NCI-H524 treated with DMSO at 0.1 percent for 48 hours (cell line): ENCODE measurements around the gene GPR132.

Experiments
- DNase-seq: peaks from one replicate; lab custom pipeline; 2025; lab: John Stamatoyannopoulos, UW

The GPR132 gene

DNA sequence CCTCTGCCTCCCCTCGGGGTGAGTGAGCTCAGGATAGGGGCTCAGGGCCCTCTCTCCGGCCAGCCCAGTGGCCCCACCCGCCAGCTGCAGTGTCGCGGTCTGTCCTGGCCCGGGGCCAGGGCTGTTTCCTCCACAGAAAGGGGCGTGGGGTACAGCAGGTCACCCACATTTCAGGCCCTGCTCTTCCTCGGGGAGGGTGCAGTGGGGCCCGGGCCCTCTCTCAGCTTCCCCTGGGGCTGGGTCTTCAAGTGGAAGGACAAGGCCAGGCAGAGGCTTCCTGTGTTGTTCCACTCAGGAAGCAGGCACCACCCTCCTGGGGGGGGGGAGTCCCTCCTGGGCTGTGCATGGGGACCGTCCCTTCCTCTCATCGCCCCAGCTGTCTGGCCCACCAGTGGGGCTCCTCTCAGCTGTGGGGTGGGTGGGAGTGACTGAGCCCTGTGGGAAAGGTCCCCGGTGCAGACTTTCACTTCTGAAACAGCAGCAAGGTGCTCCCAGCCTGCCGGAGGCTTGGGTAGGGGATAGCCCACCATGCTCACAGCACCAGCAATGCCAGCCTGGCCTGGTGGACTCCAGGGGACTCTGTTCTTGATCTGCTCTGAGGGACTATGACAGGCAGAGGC lies 3.7 kb downstream of the GPR132 start:
- DNase-seq: no peak

GRCh38 chr14:105060751-105061427 lies 4.3 kb downstream of the GPR132 start:
- no peak for DNase-seq

- no peak for DNase-seq
These were observed 5.2 kb downstream of the GPR132 start for GRCh38 chr14:105059925-105060565.

- DNase-seq: no peak
These were observed 6.0 kb downstream of the GPR132 start for GRCh38 chr14:105059035-105059924.

GRCh38 chr14:105058521-105059034 lies 6.7 kb downstream of the GPR132 start:
- DNase-seq: peak; percentile 28

- DNase-seq: no peak
These were observed 8.9 kb downstream of the GPR132 start for GRCh38 chr14:105056303-105056831.

- no peak for DNase-seq
These were observed 9.4 kb downstream of the GPR132 start for GRCh38 chr14:105055736-105056302.

GRCh38 chr14:105055334-105055733 lies 9.9 kb downstream of the GPR132 start:
- DNase-seq: no peak

GRCh38 chr14:105053996-105054395 lies 11.2 kb downstream of the GPR132 start:
- DNase-seq: no peak

- peak; percentile 96 for DNase-seq
These were observed 11.8 kb downstream of the GPR132 start for GRCh38 chr14:105053421-105053820.

- DNase-seq: no peak
These were observed 13.1 kb downstream of the GPR132 start for GRCh38 chr14:105052110-105052458.

DNA sequence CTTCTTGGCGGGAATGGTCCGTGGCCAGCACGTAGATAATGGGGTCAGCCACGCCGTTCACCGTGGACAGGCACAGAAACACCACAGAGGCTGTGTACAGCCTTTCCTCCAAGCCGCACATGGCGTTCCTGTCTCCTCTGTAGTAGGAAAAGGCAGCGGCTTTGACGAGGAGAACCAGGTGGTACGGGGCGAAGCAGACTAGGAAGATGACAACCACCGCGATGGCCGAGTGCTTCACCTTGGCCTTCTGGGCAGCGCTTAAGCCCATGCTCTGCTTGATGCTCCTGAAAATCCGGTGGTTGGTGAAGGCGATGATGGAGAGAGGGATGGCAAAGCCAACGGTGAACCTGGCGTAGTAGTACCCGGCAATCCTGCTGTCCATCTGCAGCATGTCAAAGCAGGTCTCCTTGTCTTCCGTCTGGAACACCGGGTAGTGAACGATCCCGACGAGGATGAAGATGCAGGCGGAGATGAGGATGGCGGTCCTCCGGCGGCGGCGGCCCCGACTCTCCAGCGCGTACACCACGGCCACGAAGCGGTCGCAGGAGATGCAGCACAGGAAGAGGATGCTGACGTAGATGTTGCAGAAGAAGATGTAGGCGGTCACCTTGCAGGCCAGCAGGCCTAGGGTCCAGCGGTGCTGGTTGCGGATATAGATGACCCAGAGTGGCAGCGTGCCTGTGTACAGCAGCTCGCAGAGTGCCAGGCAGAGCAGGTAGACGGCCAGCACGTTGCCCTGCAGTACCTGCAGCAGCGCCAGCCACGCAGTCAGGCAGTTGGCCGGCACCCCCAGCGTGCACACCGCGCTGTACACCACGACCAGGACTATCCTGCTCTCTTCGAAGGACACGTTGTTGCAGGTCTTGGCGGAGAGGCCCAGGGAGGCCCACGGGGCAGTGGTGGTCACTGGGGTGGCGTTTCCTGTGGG lies 13.8 kb downstream of the GPR132 start:
- DNase-seq: no peak

DNA sequence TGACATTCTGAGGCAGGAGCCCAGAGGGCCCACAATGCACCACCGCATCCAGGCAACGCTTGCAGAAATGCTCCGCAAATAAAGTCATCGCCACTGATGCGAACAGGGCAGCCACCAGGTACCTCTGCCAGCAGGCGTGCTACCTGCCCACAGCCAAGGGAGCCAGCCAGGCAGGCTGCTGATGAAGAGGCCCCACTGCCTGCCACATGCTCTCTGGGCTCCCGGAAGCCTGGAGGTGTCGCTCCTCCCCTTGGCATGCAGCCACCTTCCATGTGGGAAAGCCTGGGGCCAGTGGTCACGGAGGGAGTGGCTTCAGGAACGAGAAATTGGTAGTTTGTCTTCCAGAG lies 14.7 kb downstream of the GPR132 start:
- DNase-seq: no peak

- no peak for DNase-seq
These were observed 15.3 kb downstream of the GPR132 start for GRCh38 chr14:105049753-105050550.

DNA sequence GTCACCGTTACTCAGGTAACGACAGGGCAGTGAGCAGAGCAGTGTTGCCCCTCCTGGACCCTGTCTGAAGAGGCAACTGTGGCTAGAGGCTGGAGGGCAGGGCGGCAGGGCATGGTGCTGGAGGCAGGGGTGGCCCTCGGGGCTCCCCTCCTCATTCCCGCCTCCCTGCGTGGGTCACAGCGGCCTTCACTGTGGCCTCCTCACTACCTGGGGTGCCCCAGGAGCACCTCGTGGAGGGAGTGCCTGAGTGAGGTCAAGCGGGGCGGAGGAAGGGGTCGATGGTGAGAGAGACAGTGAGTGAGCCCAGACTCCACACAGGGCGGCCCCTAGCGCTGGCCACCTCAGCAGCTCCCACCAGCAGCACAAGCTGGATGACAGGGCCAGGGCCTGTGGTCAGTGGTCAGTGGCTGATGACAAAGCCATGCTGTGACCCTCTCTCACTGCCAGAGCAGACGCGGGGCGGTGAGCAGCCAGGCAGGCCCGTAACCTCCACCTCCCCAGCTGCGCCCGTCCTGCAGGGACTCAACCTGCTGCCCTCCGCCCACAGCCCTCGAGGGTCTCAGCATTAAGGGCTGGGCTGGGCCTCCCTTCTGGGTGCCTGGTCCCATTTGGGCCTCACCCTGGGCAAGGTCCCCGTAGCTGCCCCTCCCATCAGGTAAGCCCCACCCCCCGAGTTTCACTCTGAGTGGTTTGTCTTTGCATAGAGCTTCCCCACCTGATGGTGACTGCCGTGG lies 17.8 kb downstream of the GPR132 start:
- DNase-seq: no peak

GRCh38 chr14:105046891-105047282 lies 18.3 kb downstream of the GPR132 start:
- no peak for DNase-seq

DNA sequence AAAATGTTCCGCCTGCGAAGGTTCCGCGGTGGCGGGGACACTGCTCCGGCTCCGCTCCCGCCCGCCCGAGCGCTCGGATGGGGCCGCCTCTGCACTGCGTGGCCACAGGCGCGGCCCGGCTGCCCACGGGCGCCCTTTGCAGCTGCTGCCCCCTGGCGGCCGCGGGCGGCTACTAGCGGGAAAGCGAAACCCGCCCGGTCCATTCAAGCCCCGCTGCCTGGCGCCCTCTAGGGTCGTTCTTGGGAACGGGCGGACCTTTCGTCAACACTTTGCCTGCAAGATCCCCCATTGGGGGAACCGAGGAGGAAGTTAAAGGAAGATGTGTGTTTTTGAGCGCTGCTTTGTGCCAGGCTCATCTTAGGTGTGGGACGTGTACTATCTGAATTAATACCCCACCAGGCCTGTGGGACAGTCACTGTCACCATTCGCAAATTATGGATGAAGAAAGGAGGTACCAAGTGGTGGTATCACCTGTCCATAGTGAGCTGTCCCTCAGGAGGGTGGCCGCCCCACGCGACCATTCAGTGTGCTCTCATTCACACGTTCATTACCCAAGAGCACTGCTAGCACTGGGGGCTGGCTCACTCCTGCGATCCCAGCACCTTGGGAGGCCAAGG lies 19.4 kb downstream of the GPR132 start:
- DNase-seq: no peak

DNA sequence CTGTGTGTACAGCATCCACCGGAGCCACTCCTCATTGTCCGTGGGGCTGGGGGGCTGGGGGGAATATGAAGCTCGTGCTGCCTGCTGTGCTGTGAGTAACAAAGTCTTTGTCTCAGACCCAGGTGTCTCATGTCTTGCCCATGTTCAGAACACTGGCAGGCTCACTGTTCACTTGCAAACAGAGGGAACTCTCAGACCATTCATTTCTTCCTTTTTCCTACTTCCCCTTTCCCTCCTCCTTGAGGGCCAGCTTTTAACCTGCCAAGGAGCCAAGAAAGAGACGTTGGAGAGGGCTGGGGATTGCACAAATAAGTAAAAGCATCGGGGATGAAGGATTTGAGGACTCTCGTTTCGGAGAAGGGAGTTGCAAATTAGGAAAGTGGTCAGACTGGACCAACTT lies 21.6 kb downstream of the GPR132 start:
- no peak for DNase-seq

DNA sequence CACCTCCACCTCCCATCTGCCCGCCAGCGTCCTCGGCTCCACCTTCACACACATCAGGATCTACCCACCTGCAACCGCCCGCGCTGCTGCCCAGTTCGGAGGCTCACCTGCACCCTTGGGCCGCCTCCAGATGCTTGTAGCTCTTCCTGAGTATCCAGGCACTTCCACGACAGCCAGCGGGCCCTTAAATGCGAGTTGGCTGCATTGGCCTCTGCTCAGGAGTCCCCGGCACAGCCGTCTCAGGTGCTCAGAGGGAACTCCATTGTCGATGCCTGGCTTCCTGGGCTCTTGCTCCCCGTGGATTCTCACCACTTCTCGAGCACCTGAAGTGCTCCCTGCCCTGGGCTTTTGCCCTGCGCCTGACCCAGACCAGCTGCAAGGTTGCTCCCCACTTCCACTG lies 22.4 kb downstream of the GPR132 start:
- no peak for DNase-seq
